ENCODE data around the gene PER2. TPM values are rescaled to one million over a fixed set of nuclear protein-coding genes. Genes with fewer than 3 reads are reported as not detected.
A peak's percentile ranks its signal among the peaks of the same experiment; 100 is the strongest.

PER2 gene
- total RNA-seq, 1 donor from 2014 or later = 11.3 TPM

GRCh38 chr2:238271061-238271554, 17.3 kb downstream of the PER2 start:
- Histone ChIP-seq H3K4me3 (ENCODE audit: low read depth, low read length) (no peak overlapping the region), H3K36me3 (ENCODE audit: control insufficient read depth, insufficient read depth, low read length) (peaks cover 41% of the 10 kb centered on the region), H3K27me3 (ENCODE audit: control insufficient read depth, insufficient read depth, low read length) (no peaks in the 10 kb centered on the region)
- FAIRE-seq (peak; percentile 47), DNase-seq (ENCODE audit: low read depth) (no peak)
- TF ChIP-seq, protein P1, sequence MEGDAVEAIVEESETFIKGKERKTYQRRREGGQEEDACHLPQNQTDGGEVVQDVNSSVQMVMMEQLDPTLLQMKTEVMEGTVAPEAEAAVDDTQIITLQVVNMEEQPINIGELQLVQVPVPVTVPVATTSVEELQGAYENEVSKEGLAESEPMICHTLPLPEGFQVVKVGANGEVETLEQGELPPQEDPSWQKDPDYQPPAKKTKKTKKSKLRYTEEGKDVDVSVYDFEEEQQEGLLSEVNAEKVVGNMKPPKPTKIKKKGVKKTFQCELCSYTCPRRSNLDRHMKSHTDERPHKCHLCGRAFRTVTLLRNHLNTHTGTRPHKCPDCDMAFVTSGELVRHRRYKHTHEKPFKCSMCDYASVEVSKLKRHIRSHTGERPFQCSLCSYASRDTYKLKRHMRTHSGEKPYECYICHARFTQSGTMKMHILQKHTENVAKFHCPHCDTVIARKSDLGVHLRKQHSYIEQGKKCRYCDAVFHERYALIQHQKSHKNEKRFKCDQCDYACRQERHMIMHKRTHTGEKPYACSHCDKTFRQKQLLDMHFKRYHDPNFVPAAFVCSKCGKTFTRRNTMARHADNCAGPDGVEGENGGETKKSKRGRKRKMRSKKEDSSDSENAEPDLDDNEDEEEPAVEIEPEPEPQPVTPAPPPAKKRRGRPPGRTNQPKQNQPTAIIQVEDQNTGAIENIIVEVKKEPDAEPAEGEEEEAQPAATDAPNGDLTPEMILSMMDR (IDR thresholded peaks at IDR 0.05; ENCODE audit: insufficient read depth, low read length, severe bottlenecking) = no peak

- Histone ChIP-seq H3K4me3 (ENCODE audit: low read depth, low read length) (no peak overlapping the region), H3K36me3 (ENCODE audit: control insufficient read depth, insufficient read depth, low read length) (peaks cover 39% of the 10 kb centered on the region), H3K27me3 (ENCODE audit: control insufficient read depth, insufficient read depth, low read length) (no peaks in the 10 kb centered on the region)
- no peak for DNase-seq (ENCODE audit: low read depth)
- TF ChIP-seq, protein P1 (IDR thresholded peaks at IDR 0.05; ENCODE audit: insufficient read depth, low read length, severe bottlenecking) = no peak
- FAIRE-seq = no peak
Measured at GRCh38 chr2:238270606-238271005, 17.8 kb downstream of the PER2 start.

GRCh38 chr2:238269741-238270140, 18.7 kb downstream of the PER2 start:
- FAIRE-seq = no peak

DNA sequence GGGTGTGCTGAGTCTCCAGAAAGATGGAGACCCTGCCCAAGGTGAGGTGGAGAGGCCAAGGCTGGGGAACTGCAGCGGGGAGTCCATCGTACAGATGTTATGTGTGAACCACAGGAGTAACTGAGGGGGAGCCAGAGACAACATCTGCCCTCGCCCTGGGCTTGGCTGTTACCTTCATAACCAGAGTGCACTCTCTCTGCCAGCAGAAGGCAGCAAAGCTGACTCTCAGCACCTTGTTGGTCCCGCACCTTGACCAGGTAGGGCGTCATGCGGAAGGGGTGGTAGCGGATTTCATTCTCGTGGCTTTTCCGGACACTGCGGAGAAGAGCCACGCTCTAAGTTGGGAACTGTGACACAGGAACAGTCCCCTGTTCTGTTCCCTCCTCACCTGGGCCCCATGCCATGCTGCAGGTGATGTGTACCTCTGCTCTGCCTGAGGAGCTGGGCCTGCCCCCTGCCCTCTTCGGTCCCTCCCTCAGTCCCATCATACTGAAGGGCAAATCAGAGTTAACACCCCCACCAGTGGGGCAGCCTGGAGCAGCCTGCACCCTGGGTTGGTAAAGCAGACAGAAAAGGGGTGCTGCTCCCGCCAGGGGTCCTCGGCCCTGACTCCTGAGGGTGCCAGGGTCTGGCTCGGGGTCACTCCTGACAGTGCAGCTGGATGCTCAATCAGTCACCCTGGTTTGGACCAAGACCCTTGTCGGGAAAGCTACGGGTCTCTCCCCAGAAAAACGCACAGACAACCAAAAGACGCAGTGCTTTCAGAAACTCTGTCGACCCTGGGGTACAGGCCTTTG, 20.3 kb downstream of the PER2 start:
- Histone ChIP-seq H3K4me3 (ENCODE audit: low read depth, low read length) (no peak overlapping the region), H3K36me3 (ENCODE audit: control insufficient read depth, insufficient read depth, low read length) (peaks cover 34% of the 10 kb centered on the region), H3K27me3 (ENCODE audit: control insufficient read depth, insufficient read depth, low read length) (no peaks in the 10 kb centered on the region)
- DNase-seq (ENCODE audit: low read depth) (peak; percentile 29), FAIRE-seq (peak; percentile 91)
- TF ChIP-seq, protein P1 (IDR thresholded peaks at IDR 0.05; ENCODE audit: insufficient read depth, low read length, severe bottlenecking) = peak; percentile 42

More at GRCh38 chr2:238269741-238270140, 18.7 kb downstream of the PER2 start:
- no peak overlapping the region for H3K4me3 ChIP-seq (ENCODE audit: low read depth, low read length)
- peak; percentile 28 for DNase-seq (ENCODE audit: low read depth)
- H3K36me3 ChIP-seq (ENCODE audit: control insufficient read depth, insufficient read depth, low read length) = peaks cover 35% of the 10 kb centered on the region
- TF ChIP-seq, protein P1 (IDR thresholded peaks at IDR 0.05; ENCODE audit: insufficient read depth, low read length, severe bottlenecking) = no peak
- no peaks in the 10 kb centered on the region for H3K27me3 ChIP-seq (ENCODE audit: control insufficient read depth, insufficient read depth, low read length)

DNA sequence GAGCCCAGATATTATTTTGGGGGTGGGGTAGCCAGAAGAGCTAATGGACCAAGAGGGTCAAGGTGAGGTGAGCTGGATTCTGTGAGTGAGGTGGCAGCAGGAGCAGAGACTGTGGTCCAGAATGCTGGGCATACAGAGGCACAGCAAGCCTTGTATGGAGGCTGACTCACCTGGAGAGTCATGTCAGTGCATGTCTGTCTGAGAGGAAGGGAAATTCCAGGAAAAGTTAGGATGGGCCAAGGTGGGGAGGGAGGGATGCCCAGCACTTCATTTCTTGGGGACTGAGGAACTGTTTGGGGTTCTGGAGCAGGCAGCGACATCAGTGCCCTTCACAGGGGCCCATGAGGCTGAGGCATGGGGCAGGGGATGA, 21.1 kb downstream of the PER2 start:
- TF ChIP-seq, protein P1 (IDR thresholded peaks at IDR 0.05; ENCODE audit: insufficient read depth, low read length, severe bottlenecking) = no peak
- Histone ChIP-seq H3K27me3 (ENCODE audit: control insufficient read depth, insufficient read depth, low read length) (no peaks in the 10 kb centered on the region), H3K4me3 (ENCODE audit: low read depth, low read length) (no peak overlapping the region), H3K36me3 (ENCODE audit: control insufficient read depth, insufficient read depth, low read length) (peaks cover 33% of the 10 kb centered on the region)
- FAIRE-seq (peak; percentile 83), DNase-seq (ENCODE audit: low read depth) (peak; percentile 96)

Measured in bronchial epithelial cell (primary cell).